LNCaP clone FGC (cell line): ENCODE measurements around the gene SCARB1.

Source experiments
- DNase-seq: peaks from one replicate; pipeline ENCODE4 v3.0.0-alpha.2; 2011; ENCODE audit warnings: low read depth
- H3K4me3 ChIP-seq: 2 replicates; pipeline ENCODE4 v1.5.1; 2011; ENCODE audit warnings: mild to moderate bottlenecking, low read depth, low read length, control low read depth
- CTCF ChIP-seq: IDR thresholded peaks from 2 replicates; pipeline ENCODE4 v1.5.1; 2012; ENCODE audit warnings: mild to moderate bottlenecking; ENCODE audit not compliant: control insufficient read depth, insufficient read depth; ENCODE audit errors: extremely low read depth

Gene SCARB1

GRCh38 chr12:124832856-124833255 is 30.8 kb downstream of the SCARB1 start:
- TF ChIP-seq CTCF = no peak
- H3K4me3 ChIP-seq = no peak overlapping the region
- DNase-seq = no peak

- no peak overlapping the region for H3K4me3 ChIP-seq
- no peak for TF ChIP-seq CTCF
- DNase-seq = no peak
Observed at GRCh38 chr12:124831590-124831989, 32.1 kb downstream of the SCARB1 start.

- H3K4me3 ChIP-seq = no peak overlapping the region
- no peak for DNase-seq
- no peak for TF ChIP-seq CTCF
Observed at GRCh38 chr12:124830306-124830705, 33.4 kb downstream of the SCARB1 start.

- no peak overlapping the region for H3K4me3 ChIP-seq
Observed at GRCh38 chr12:124829708-124830304, 33.9 kb downstream of the SCARB1 start.

GRCh38 chr12:124829008-124829707 is 34.5 kb downstream of the SCARB1 start:
- no peak for TF ChIP-seq CTCF
- H3K4me3 ChIP-seq = no peak overlapping the region
- no peak for DNase-seq

More at GRCh38 chr12:124829708-124830304, 33.9 kb downstream of the SCARB1 start:
- no peak for DNase-seq
- no peak for TF ChIP-seq CTCF

GRCh38 chr12:124828264-124829007 is 35.2 kb downstream of the SCARB1 start:
- no peak overlapping the region for H3K4me3 ChIP-seq
- DNase-seq = peak; percentile 84

More at GRCh38 chr12:124828264-124829007, 35.2 kb downstream of the SCARB1 start:
- no peak for TF ChIP-seq CTCF
